ENCODE measurements around the gene ABR.
"Not testable (repeated sequence)": the region's sequence is repeated elsewhere in the genome, so short reads cannot be mapped to it uniquely, and the experiment has no call there.

ABR gene

DNA sequence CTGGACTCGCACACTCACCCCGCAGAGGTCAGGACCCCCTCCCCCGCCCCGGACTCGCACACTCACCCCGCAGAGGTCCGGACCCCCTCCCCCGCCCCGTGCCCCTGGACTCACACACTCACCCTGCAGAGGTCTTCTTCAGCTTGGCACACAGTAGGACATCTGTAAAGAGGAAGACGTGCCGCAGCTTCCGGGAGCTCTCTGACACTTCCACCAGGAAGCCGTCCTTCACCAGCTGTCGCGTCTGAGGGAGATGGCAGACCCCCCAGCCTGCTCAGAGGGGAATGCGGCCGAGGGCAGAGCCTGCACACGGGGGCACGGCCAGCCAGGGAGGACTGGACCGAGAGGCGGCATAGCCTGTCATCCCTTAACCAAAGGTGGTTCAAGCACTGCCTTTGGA is 109.9 kb downstream of the ABR start:
- no peak overlapping the region for H3K27ac ChIP-seq
- no peak for TF ChIP-seq ZFX (IDR thresholded peaks at IDR 0.05)
- TF ChIP-seq, protein P1, sequence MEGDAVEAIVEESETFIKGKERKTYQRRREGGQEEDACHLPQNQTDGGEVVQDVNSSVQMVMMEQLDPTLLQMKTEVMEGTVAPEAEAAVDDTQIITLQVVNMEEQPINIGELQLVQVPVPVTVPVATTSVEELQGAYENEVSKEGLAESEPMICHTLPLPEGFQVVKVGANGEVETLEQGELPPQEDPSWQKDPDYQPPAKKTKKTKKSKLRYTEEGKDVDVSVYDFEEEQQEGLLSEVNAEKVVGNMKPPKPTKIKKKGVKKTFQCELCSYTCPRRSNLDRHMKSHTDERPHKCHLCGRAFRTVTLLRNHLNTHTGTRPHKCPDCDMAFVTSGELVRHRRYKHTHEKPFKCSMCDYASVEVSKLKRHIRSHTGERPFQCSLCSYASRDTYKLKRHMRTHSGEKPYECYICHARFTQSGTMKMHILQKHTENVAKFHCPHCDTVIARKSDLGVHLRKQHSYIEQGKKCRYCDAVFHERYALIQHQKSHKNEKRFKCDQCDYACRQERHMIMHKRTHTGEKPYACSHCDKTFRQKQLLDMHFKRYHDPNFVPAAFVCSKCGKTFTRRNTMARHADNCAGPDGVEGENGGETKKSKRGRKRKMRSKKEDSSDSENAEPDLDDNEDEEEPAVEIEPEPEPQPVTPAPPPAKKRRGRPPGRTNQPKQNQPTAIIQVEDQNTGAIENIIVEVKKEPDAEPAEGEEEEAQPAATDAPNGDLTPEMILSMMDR (conservative IDR thresholded peaks at IDR 0.05): no peak

DNA sequence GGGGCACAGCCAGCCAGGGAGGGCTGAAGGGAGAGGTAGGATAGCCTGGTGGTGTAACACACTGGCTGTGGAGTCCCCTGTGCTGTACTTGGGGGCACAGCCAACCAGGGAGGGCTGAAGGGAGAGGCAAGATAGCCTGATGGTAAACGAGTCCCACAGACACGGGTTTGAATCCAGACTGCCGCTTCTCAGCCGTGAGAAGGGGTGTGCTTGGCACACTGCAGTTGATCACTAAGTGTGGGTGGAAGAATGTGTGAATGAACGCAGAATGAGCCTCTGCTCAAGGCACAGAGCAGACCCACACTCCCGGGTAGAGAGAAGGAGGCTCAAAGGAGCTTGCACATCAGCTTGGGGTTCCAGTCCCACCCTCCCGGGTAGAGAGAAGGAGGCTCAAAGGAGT is 111.4 kb downstream of the ABR start:
- TF ChIP-seq ZFX (IDR thresholded peaks at IDR 0.05): no peak
- TF ChIP-seq, protein P1 (conservative IDR thresholded peaks at IDR 0.05): no peak
- no peak overlapping the region for H3K27ac ChIP-seq

DNA sequence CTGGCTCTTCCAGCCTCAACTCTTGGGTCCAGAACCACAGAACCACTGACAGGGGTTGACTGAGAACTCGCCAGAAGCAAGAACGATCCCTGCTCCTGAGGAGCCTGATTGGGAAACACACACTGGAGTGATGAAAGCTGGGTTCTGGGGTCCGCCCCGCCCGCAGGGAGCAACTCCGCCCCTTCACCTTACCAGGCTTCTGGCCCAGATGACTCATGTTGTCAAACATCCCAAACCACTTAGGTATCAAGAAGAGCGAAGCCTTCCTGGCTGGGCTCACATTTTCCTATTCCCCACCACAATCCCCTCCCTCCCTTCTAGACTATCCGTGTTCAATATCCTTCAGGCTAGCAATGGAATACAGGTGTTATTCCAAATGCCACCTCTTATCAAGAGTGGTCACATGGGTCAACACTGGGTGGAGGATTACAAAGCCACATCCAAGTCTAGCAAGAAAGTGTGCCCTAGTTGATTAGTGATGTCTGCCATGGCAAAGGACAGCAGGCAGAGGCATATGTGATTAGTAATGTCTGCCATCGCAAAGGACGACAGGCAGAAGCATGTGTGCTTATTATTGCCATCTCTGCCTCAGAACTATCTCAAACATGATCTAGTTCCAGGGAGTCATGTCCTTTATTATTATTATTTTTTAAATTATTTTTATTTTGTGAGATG is 112.4 kb downstream of the ABR start:
- H3K27ac ChIP-seq: no peak overlapping the region
- TF ChIP-seq, protein P1 (conservative IDR thresholded peaks at IDR 0.05): no peak
- TF ChIP-seq ZFX (IDR thresholded peaks at IDR 0.05): no peak

DNA sequence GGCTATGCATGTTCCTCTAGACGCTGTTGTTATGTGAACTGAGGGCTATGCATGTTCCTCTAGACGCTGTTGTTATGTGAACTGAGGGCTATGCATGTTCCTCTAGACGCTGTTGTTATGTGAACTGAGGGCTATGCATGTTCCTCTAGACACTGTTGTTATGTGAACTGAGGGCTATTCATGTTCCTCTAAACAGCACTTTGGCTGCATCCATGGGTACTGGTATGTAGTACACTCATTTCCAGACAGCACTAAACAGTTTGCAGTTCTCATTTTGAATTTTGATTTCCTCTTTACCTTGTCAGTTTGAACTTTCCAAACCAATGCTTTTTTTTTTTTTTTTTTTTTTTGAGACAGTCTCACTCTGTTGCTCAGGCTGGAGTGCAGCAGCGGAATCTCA is 114.4 kb downstream of the ABR start:
- not testable (repeated sequence) for H3K27ac ChIP-seq

DNA sequence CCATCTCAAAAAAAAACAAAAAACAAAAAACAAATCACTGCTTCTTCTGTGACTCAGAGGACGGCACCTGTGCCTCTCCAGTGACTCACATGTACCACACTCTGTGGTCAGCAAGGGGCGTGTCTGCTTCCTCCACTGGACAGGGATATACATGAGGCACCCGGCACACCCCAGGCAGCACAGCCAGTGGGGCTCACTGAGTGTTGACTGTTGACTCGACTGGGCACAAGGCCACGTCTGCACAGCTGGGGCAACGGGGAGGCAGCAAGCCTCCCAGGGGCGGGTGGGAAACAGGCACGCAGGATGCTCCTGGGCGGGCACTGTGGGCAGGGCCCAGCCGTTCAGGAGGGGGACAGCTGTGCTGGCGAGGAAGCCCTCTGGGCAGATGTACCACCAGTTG is 118.8 kb downstream of the ABR start:
- no peak overlapping the region for H3K27ac ChIP-seq
- no peak for TF ChIP-seq ZFX (IDR thresholded peaks at IDR 0.05)
- TF ChIP-seq, protein P1 (conservative IDR thresholded peaks at IDR 0.05): no peak

DNA sequence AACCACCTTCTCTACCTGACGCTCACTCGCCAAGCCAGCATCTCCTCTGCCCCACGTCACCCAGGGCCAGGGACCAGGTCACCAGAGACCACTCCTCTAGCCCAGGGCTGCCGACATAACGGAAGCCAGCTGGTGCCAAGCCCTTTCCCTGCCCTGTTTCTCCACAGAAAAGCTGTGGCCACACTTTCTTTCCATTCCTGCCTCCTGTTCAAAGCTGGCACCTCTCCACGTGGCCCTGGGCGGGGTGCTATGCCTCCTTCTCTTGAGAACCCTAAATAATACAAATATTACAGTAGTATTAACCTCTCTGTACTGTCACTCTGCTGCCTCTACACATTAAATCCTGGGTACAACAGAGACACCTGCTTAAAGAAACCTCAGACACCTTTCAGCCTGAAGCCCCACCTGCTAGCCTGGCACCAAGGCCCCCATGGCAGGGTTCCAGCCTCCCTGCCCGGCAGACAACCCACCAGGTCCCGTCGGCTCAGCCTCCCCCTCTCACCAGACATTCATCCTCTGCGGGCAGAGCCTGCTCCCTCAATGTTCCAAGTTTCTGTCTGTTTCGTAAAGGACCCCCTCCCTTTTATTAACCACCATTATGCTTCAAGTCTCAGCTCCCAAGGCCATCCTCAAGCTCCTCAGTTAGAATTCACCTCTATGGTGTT is 120.5 kb downstream of the ABR start:
- no peak for TF ChIP-seq ZFX (IDR thresholded peaks at IDR 0.05)
- TF ChIP-seq, protein P1 (conservative IDR thresholded peaks at IDR 0.05): no peak
- H3K27ac ChIP-seq: no peak overlapping the region

DNA sequence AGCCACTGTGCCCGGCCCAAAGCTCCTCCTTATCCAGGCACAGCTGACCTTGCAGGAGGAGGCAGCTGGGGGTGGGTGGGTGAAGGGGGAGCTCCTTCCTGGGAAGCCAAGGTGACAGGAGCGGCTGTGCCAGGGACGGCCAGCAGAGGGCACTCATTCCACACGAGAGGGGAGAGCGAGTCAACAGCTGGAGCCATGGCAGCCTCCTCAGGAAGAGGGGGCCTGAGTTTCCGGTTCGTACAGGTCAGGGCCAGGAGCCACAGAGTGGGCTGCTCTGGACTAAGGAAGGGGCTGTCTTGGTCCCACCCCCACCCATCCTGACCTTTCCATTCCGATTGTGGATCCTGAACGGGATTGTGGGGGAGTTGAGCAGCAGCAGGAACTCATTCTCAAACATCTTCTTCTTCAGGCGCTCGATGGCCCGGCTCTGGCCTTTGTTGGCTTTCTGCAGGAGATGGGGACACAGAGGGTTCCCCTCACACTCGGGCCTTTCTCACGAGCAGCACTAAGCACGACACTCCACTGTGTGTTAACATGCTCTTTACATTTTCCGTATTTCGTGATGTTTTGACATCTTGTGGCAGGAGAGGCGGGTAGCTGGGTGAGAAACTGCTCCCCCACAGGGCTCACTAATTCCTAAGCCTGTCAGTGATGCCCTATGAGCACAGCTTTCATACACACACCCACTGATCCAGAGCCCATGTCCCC is 121.2 kb downstream of the ABR start:
- H3K27ac ChIP-seq: no peak overlapping the region
- no peak for TF ChIP-seq ZFX (IDR thresholded peaks at IDR 0.05)
- TF ChIP-seq, protein P1 (conservative IDR thresholded peaks at IDR 0.05): peak; percentile 88

All from C4-2B (cell line).